GM23338 (cell line): ENCODE measurements around the gene DHRS4L2. TPM values are rescaled to one million over a fixed set of nuclear protein-coding genes. Genes with fewer than 3 reads are reported as not detected.

Experiments
- ATAC-seq: fragments of 200-7000 bp; cut with Tn5 transposase; 3 replicates; pipeline ENCODE4 v1.9.1; 2020
- DNase-seq: peaks from one replicate; pipeline ENCODE4 v3.0.0-alpha.2; 2015; ENCODE audit warnings: low spot score
- H2AFZ ChIP-seq: fragments of 200-600 bp; sonication (generic); 2 replicates; pipeline ENCODE4 v1.8.0; 2016; ENCODE audit warnings: antibody characterized with exemption, mild to moderate bottlenecking, moderate library complexity
- H3F3A ChIP-seq: fragments of 200-600 bp; sonication (generic); replicated peaks from 2 replicates; pipeline ENCODE4 v1.8.0; 2017; ENCODE audit warnings: antibody characterized with exemption, mixed run types, low read depth
- H3K27ac ChIP-seq: fragments of 200-600 bp; sonication (generic); 2 replicates; pipeline ENCODE4 v1.6.1; 2016; ENCODE audit warnings: low read depth
- H3K27me3 ChIP-seq: fragments of 200-600 bp; sonication (generic); 2 replicates; pipeline ENCODE4 v1.8.0; 2016; ENCODE audit warnings: mild to moderate bottlenecking, mixed run types, moderate library complexity; ENCODE audit not compliant: insufficient read depth
- H3K36me3 ChIP-seq: fragments of 200-600 bp; sonication (generic); 2 replicates; pipeline ENCODE4 v1.8.0; 2016; ENCODE audit warnings: mild to moderate bottlenecking; ENCODE audit not compliant: insufficient read depth
- H3K4me1 ChIP-seq: fragments of 200-600 bp; sonication (generic); 2 replicates; pipeline ENCODE4 v1.8.0; 2016; ENCODE audit warnings: mild to moderate bottlenecking, moderate library complexity; ENCODE audit not compliant: insufficient read depth
- H3K4me2 ChIP-seq: fragments of 200-600 bp; sonication (generic); 2 replicates; pipeline ENCODE4 v1.7.1; 2017; ENCODE audit warnings: mixed run types
- H3K4me3 ChIP-seq: fragments of 200-600 bp; sonication (generic); 2 replicates; pipeline ENCODE4 v1.6.1; 2016; ENCODE audit warnings: mixed run types
- H3K79me2 ChIP-seq: fragments of 200-600 bp; sonication (generic); replicated peaks from 2 replicates; pipeline ENCODE4 v1.8.0; 2017; ENCODE audit warnings: mild to moderate bottlenecking; ENCODE audit not compliant: insufficient read depth
- H3K9me2 ChIP-seq: fragments of 200-600 bp; sonication (generic); 2 replicates; pipeline ENCODE4 v1.8.0; 2017; ENCODE audit not compliant: insufficient read depth
- H4K20me1 ChIP-seq: fragments of 200-600 bp; sonication (generic); replicated peaks from 2 replicates; pipeline ENCODE4 v1.8.0; 2017; ENCODE audit warnings: mild to moderate bottlenecking; ENCODE audit not compliant: insufficient read depth
- H3K27ac Mint-ChIP-seq: 2 replicates; pipeline ENCODE4 v1.8.0; 2020; ENCODE audit warnings: inconsistent platforms, mild to moderate bottlenecking, moderate library complexity, mixed read lengths
- H3K27me3 Mint-ChIP-seq: 3 replicates; pipeline ENCODE4 v1.8.0; 2022; ENCODE audit warnings: low read depth, mild to moderate bottlenecking, moderate library complexity, mixed read lengths, inconsistent platforms; ENCODE audit not compliant: insufficient read depth, poor library complexity
- H3K36me3 Mint-ChIP-seq: 3 replicates; pipeline ENCODE4 v1.8.0; 2021; ENCODE audit warnings: low read depth, mild to moderate bottlenecking, inconsistent platforms, moderate library complexity, mixed read lengths
- H3K4me1 Mint-ChIP-seq: 3 replicates; pipeline ENCODE4 v1.8.0; 2020; ENCODE audit warnings: mild to moderate bottlenecking, inconsistent platforms, mixed read lengths
- H3K4me3 Mint-ChIP-seq: 3 replicates; pipeline ENCODE4 v1.8.0; 2021; ENCODE audit warnings: moderate library complexity, mild to moderate bottlenecking, inconsistent platforms, mixed read lengths
- H3K9me3 Mint-ChIP-seq: 3 replicates; pipeline ENCODE4 v1.8.0; 2020; ENCODE audit warnings: moderate library complexity, mild to moderate bottlenecking, inconsistent platforms, mixed read lengths
- CREB1 ChIP-seq: fragments of 250-450 bp; sonication (Bioruptor Pico); IDR thresholded peaks from 2 replicates; pipeline ENCODE4 v1.5.0; 2020; ENCODE audit warnings: low read depth, mild to moderate bottlenecking, moderate library complexity
- CTCF ChIP-seq, 2 experiments: fragments of 200-600 bp in 1 of 2; sonication (generic) in 1 of 2; conservative IDR thresholded peaks; 2 replicates each; pipeline versions ENCODE4 v1.5.1 to v1.6.1; 2016 to 2017; ENCODE audit warnings: antibody characterized with exemption in 2 of 2, low read depth in 2 of 2, mild to moderate bottlenecking in 2 of 2, moderate library complexity in 1 of 2
- EZH2 ChIP-seq: fragments of 200-600 bp; sonication (generic); IDR thresholded peaks from one replicate; pipeline ENCODE4 v1.8.0; 2017; ENCODE audit warnings: antibody characterized with exemption, mild to moderate bottlenecking, low read depth; ENCODE audit not compliant: unreplicated experiment
- EZH2phosphoT487 ChIP-seq: fragments of 200-600 bp; sonication (generic); IDR thresholded peaks from one replicate; pipeline ENCODE4 v1.8.1; 2018; ENCODE audit warnings: antibody characterized with exemption; ENCODE audit not compliant: unreplicated experiment
- JUNB ChIP-seq: IDR thresholded peaks from one replicate; pipeline ENCODE4 v1.6.1; 2016; ENCODE audit warnings: antibody characterized with exemption; ENCODE audit not compliant: unreplicated experiment
- NANOG ChIP-seq: IDR thresholded peaks from 2 replicates; pipeline ENCODE4 v1.6.1; 2016; ENCODE audit warnings: antibody characterized with exemption, borderline replicate concordance
- POLR2AphosphoS5 ChIP-seq: IDR thresholded peaks from 2 replicates; pipeline ENCODE4 v1.6.1; 2016; ENCODE audit warnings: antibody characterized with exemption, low read depth
- STAT1 ChIP-seq: IDR thresholded peaks from one replicate; pipeline ENCODE4 v1.6.1; 2016; ENCODE audit warnings: antibody characterized with exemption; ENCODE audit not compliant: unreplicated experiment
- ZNF114 ChIP-seq: fragments of 250-450 bp; sonication (Bioruptor Pico); IDR thresholded peaks from 2 replicates; pipeline ENCODE4 v1.5.0; 2020; ENCODE audit warnings: mild to moderate bottlenecking, moderate library complexity
- ZNF331 ChIP-seq: fragments of 250-450 bp; sonication (Bioruptor Pico); IDR thresholded peaks from 2 replicates; pipeline ENCODE4 v1.5.0; 2020; ENCODE audit warnings: low read depth, mild to moderate bottlenecking, moderate library complexity
- polyA plus RNA-seq: library from polyadenylated mRNA; unstranded; fragments of >200 nt; fragmentation: Nextera tagmentation; extraction: Ambion mirVana; gene quantifications from 2 replicates; pipeline ENCODE4 v1.2.1, GENCODE V29; 2016
- total RNA-seq: library from RNA; depleted of rRNA; stranded (reverse); fragments of >200 nt; shearing (Covaris generic); gene quantifications from 2 replicates; pipeline ENCODE4 v1.2.3, GENCODE V29; 2014
- TF ChIP-seq, protein P1 (sequence below): IDR thresholded peaks from one replicate; pipeline ENCODE4 v1.6.1; 2018; ENCODE audit warnings: antibody characterized with exemption; ENCODE audit not compliant: unreplicated experiment
- TF ChIP-seq, protein P2 (sequence below): fragments of 250-450 bp; sonication (Bioruptor Pico); IDR thresholded peaks from 2 replicates; pipeline ENCODE4 v1.5.0; 2020; ENCODE audit warnings: mild to moderate bottlenecking, moderate library complexity
- TF ChIP-seq, protein P3 (sequence below): IDR thresholded peaks from 2 replicates; pipeline ENCODE4 v1.6.1; 2016; ENCODE audit warnings: antibody characterized with exemption

DHRS4L2 gene
- total and polyA plus RNA-seq, 2 experiments from 2014 or later = 6.7 to 12.9 TPM

GRCh38 chr14:23950411-23951135 lies 38.2 kb upstream of the DHRS4L2 start:
- Histone ChIP-seq H3K4me2 (no peak overlapping the region), H3K27ac (no peak overlapping the region), H3K36me3 (no peaks in the 10 kb centered on the region), H3K79me2 (no peaks in the 10 kb centered on the region), H4K20me1 (no peaks in the 10 kb centered on the region), H3K27me3 (no peaks in the 10 kb centered on the region), H2AFZ (no peak overlapping the region), H3K4me1 (peaks cover 11% of the 10 kb centered on the region; the same call in 1 of the 2 replicates), H3F3A (no peaks in the 10 kb centered on the region), H3K4me3 (no peak overlapping the region), H3K9me2 (no peaks in the 10 kb centered on the region)
- peaks cover 15% of the 10 kb centered on the region for H3K27me3 Mint-ChIP-seq
- DNase-seq (no peak), ATAC-seq (no peak)
- TF ChIP-seq EZH2phosphoT487 (no peak), NANOG (no peak), CTCF (conservative IDR thresholded peaks at IDR 0.05; ENCODE audit: low read depth in 2 of 2) (no peak), ZNF114 (CRISPR knock-in tag) (no peak), ZNF331 (CRISPR knock-in tag) (no peak), POLR2AphosphoS5 (no peak), CREB1 (no peak), STAT1 (no peak), JUNB (no peak), EZH2 (no peak)
- TF ChIP-seq, protein P1, sequence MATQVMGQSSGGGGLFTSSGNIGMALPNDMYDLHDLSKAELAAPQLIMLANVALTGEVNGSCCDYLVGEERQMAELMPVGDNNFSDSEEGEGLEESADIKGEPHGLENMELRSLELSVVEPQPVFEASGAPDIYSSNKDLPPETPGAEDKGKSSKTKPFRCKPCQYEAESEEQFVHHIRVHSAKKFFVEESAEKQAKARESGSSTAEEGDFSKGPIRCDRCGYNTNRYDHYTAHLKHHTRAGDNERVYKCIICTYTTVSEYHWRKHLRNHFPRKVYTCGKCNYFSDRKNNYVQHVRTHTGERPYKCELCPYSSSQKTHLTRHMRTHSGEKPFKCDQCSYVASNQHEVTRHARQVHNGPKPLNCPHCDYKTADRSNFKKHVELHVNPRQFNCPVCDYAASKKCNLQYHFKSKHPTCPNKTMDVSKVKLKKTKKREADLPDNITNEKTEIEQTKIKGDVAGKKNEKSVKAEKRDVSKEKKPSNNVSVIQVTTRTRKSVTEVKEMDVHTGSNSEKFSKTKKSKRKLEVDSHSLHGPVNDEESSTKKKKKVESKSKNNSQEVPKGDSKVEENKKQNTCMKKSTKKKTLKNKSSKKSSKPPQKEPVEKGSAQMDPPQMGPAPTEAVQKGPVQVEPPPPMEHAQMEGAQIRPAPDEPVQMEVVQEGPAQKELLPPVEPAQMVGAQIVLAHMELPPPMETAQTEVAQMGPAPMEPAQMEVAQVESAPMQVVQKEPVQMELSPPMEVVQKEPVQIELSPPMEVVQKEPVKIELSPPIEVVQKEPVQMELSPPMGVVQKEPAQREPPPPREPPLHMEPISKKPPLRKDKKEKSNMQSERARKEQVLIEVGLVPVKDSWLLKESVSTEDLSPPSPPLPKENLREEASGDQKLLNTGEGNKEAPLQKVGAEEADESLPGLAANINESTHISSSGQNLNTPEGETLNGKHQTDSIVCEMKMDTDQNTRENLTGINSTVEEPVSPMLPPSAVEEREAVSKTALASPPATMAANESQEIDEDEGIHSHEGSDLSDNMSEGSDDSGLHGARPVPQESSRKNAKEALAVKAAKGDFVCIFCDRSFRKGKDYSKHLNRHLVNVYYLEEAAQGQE = no peak
- TF ChIP-seq, protein P2, sequence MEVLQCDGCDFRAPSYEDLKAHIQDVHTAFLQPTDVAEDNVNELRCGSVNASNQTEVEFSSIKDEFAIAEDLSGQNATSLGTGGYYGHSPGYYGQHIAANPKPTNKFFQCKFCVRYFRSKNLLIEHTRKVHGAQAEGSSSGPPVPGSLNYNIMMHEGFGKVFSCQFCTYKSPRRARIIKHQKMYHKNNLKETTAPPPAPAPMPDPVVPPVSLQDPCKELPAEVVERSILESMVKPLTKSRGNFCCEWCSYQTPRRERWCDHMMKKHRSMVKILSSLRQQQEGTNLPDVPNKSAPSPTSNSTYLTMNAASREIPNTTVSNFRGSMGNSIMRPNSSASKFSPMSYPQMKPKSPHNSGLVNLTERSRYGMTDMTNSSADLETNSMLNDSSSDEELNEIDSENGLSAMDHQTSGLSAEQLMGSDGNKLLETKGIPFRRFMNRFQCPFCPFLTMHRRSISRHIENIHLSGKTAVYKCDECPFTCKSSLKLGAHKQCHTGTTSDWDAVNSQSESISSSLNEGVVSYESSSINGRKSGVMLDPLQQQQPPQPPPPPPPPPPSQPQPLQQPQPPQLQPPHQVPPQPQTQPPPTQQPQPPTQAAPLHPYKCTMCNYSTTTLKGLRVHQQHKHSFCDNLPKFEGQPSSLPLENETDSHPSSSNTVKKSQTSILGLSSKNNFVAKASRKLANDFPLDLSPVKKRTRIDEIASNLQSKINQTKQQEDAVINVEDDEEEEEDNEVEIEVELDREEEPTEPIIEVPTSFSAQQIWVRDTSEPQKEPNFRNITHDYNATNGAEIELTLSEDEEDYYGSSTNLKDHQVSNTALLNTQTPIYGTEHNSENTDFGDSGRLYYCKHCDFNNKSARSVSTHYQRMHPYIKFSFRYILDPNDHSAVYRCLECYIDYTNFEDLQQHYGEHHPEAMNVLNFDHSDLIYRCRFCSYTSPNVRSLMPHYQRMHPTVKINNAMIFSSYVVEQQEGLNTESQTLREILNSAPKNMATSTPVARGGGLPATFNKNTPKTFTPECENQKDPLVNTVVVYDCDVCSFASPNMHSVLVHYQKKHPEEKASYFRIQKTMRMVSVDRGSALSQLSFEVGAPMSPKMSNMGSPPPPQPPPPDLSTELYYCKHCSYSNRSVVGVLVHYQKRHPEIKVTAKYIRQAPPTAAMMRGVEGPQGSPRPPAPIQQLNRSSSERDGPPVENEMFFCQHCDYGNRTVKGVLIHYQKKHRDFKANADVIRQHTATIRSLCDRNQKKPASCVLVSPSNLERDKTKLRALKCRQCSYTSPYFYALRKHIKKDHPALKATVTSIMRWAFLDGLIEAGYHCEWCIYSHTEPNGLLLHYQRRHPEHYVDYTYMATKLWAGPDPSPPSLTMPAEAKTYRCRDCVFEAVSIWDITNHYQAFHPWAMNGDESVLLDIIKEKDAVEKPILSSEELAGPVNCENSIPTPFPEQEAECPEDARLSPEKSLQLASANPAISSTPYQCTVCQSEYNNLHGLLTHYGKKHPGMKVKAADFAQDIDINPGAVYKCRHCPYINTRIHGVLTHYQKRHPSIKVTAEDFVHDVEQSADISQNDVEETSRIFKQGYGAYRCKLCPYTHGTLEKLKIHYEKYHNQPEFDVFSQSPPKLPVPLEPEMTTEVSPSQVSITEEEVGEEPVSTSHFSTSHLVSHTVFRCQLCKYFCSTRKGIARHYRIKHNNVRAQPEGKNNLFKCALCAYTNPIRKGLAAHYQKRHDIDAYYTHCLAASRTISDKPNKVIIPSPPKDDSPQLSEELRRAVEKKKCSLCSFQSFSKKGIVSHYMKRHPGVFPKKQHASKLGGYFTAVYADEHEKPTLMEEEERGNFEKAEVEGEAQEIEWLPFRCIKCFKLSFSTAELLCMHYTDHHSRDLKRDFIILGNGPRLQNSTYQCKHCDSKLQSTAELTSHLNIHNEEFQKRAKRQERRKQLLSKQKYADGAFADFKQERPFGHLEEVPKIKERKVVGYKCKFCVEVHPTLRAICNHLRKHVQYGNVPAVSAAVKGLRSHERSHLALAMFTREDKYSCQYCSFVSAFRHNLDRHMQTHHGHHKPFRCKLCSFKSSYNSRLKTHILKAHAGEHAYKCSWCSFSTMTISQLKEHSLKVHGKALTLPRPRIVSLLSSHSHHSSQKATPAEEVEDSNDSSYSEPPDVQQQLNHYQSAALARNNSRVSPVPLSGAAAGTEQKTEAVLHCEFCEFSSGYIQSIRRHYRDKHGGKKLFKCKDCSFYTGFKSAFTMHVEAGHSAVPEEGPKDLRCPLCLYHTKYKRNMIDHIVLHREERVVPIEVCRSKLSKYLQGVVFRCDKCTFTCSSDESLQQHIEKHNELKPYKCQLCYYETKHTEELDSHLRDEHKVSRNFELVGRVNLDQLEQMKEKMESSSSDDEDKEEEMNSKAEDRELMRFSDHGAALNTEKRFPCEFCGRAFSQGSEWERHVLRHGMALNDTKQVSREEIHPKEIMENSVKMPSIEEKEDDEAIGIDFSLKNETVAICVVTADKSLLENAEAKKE = no peak
- TF ChIP-seq, protein P3, sequence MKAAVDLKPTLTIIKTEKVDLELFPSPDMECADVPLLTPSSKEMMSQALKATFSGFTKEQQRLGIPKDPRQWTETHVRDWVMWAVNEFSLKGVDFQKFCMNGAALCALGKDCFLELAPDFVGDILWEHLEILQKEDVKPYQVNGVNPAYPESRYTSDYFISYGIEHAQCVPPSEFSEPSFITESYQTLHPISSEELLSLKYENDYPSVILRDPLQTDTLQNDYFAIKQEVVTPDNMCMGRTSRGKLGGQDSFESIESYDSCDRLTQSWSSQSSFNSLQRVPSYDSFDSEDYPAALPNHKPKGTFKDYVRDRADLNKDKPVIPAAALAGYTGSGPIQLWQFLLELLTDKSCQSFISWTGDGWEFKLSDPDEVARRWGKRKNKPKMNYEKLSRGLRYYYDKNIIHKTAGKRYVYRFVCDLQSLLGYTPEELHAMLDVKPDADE = no peak
- H3K36me3 Mint-ChIP-seq = peaks cover 3% of the 10 kb centered on the region; the same call in 2 of the 3 replicates
- peaks cover 8% of the 10 kb centered on the region for H3K9me3 Mint-ChIP-seq
- peaks cover 26% of the 10 kb centered on the region for H3K4me1 Mint-ChIP-seq
- no peak overlapping the region for H3K4me3 Mint-ChIP-seq
- H3K27ac Mint-ChIP-seq = no peak overlapping the region
